Mammary epithelial cell (primary cell): ENCODE data around the gene DOC2A.

Experiments used
- EZH2 ChIP-seq: IDR thresholded peaks from 2 replicates; pipeline ENCODE4 v1.6.1; 2012; ENCODE audit warnings: low read length, inconsistent platforms, borderline replicate concordance
- TF ChIP-seq, protein P1 (sequence below), 2 donors: IDR thresholded peaks in 1 of 2; conservative IDR thresholded peaks in 1 of 2; 2 replicates each; pipeline ENCODE4 v1.5.1; 2011 to 2012; ENCODE audit warnings: inconsistent platforms in 2 of 2, low read length in 2 of 2, mild to moderate bottlenecking in 2 of 2, control low read depth in 1 of 2, low read depth in 1 of 2; ENCODE audit not compliant: insufficient read depth in 1 of 2; ENCODE audit errors: extremely low read depth in 1 of 2

DNA sequence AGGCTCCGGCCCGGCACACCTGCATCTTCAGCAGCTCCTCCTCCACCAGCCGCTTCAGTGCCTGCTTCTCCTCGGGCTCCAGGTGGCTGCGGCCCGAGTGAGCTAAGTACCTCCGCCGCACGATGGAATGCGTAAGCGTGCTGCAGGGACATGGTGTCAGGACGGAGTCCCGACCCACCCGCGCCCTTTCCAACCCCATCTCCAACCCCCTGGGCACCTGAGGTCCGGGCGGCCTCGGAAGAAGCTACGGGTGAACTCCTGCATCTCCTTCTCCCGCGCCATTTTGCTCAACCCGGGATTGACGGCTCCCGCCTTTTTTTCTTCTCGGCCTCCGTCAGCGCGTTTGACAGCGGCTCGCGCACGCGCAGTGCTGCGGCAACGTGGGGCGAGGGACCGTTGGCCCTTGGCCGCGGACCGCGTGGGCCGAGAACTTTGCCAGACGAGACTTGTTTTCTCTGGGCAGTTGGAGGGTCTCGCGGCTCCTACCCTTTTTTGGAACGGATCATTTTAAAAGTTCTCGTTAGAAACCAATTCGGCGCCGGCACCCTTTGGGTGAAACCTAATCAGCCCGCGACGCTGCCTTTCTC lies 15.4 kb downstream of the DOC2A start, which contains the start of gene HIRIP3:
- TF ChIP-seq, protein P1, sequence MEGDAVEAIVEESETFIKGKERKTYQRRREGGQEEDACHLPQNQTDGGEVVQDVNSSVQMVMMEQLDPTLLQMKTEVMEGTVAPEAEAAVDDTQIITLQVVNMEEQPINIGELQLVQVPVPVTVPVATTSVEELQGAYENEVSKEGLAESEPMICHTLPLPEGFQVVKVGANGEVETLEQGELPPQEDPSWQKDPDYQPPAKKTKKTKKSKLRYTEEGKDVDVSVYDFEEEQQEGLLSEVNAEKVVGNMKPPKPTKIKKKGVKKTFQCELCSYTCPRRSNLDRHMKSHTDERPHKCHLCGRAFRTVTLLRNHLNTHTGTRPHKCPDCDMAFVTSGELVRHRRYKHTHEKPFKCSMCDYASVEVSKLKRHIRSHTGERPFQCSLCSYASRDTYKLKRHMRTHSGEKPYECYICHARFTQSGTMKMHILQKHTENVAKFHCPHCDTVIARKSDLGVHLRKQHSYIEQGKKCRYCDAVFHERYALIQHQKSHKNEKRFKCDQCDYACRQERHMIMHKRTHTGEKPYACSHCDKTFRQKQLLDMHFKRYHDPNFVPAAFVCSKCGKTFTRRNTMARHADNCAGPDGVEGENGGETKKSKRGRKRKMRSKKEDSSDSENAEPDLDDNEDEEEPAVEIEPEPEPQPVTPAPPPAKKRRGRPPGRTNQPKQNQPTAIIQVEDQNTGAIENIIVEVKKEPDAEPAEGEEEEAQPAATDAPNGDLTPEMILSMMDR (conservative IDR thresholded peaks at IDR 0.05 in 1 of 2, IDR thresholded peaks at IDR 0.05 in 1 of 2; ENCODE audit: extremely low read depth in 1 of 2, insufficient read depth in 1 of 2, low read depth in 1 of 2, low read length in 2 of 2): no peak
- TF ChIP-seq EZH2: no peak
